Measurements from ENCODE around the gene ATXN7L3.

The ATXN7L3 gene

Small RNA genes lying within 50 kb of the gene (small RNA-seq; reads per million reads assigned to genes)
- gene MIR6782, result 0 reads per million in 2 experiments
